Activated naive CD8-positive, alpha-beta T cell treated with anti-CD3 and anti-CD28 coated beads, Interleukin-2, amount 50 U/mL, for 24 hours (primary cell): Measurements from ENCODE around the gene IL19.
A peak's percentile ranks its signal among the peaks of the same experiment; 100 is the strongest.

Source experiments
- ATAC-seq: fragments of 150-1000 bp; cut with Tn5 transposase; one replicate; pipeline ENCODE4 v1.10.0; 2021
- DNase-seq: peaks from one replicate; pipeline ENCODE4 v3.0.0; 2021
- H3K27ac Mint-ChIP-seq: one replicate; pipeline ENCODE4 v1.8.0; 2021; ENCODE audit warnings: mild to moderate bottlenecking, mixed read lengths
- H3K27me3 Mint-ChIP-seq: one replicate; pipeline ENCODE4 v1.8.0; 2021; ENCODE audit warnings: mixed read lengths
- H3K36me3 Mint-ChIP-seq: one replicate; pipeline ENCODE4 v1.8.0; 2021; ENCODE audit warnings: low read depth, mixed read lengths
- H3K4me1 Mint-ChIP-seq: one replicate; pipeline ENCODE4 v1.8.0; 2021; ENCODE audit warnings: mixed read lengths
- H3K4me3 Mint-ChIP-seq: one replicate; pipeline ENCODE4 v1.8.0; 2021; ENCODE audit warnings: mild to moderate bottlenecking, moderate library complexity, mixed read lengths
- H3K9me3 Mint-ChIP-seq: one replicate; pipeline ENCODE4 v1.8.0; 2021; ENCODE audit warnings: mixed read lengths

IL19 gene

DNA sequence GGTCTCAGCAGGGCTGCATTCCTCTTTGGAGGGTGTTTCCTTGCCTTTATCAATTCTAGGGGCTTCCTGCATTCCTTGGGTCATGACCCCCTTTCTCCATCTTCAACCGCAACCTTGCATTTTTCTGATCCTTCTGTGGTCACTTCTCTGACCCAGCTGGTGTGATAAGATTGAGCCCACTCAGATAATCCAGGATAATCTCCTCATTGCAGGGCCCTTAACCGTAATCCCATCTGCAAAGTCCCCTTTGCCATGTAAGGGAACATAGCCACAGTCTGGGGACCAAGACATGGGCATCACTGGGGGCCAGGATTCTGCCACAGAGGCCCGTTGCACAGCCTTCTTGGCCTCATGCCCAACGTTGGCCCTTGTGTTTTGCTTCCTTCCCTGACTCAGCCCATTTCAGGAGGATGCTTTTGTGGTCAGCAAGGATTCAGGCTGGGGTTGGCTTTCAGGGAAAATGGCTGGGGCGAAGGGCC is 35.0 kb upstream of the IL19 start:
- H3K4me1 Mint-ChIP-seq: peaks cover 65% of the 10 kb centered on the region
- H3K4me3 Mint-ChIP-seq: no peak overlapping the region
- peaks cover 38% of the 10 kb centered on the region for H3K36me3 Mint-ChIP-seq
- H3K9me3 Mint-ChIP-seq: no peaks in the 10 kb centered on the region
- H3K27ac Mint-ChIP-seq: no peak overlapping the region
- ATAC-seq (no peak), DNase-seq (no peak)
- H3K27me3 Mint-ChIP-seq: no peaks in the 10 kb centered on the region

DNA sequence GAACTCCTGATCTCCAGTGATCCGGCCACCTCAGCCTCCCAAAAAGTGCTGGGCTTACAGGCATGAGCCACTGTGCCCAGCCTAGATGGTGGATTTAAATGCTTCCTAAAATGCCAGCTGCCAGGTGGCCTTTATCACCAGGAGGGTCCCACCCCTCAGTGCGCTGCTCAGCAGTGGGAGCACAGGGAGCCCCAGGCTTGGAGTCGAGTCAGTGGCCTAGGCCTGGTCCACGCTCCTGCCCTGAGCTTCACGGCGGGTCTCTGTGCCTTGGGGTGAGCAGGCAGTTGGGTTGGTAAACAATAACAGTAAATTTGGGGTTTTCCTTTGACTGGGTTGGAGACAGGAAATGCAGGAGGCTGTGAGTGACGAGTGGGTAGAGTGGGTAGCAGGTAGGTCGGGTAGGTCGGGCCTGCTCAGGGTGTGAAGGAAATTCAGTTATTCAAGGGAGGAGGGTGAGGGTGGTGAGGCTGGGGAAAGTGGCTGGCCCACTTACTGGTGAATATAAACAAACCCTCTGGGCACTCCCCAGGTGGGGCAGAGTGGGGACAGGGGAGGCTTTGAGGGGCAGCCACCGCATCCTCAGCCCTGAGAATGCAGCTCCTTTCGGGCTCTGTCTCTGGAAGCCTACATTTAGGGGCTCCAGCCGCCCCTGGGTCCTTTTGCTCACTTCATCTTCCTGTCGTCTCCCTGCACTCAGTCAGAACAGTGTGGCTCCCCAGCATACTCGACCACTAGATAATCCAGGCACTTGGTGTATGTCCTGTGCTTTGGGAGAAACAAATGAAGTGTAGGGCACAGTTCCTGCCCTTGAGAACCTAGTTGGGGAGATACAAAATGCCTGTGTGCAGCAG is 33.5 kb upstream of the IL19 start:
- H3K9me3 Mint-ChIP-seq: no peaks in the 10 kb centered on the region
- no peaks in the 10 kb centered on the region for H3K27me3 Mint-ChIP-seq
- H3K4me3 Mint-ChIP-seq: peak overlapping the region; percentile 50
- H3K27ac Mint-ChIP-seq: peak overlapping the region; percentile 96
- peaks cover 33% of the 10 kb centered on the region for H3K36me3 Mint-ChIP-seq
- DNase-seq (no peak), ATAC-seq (no peak)
- peaks cover 78% of the 10 kb centered on the region for H3K4me1 Mint-ChIP-seq

DNA sequence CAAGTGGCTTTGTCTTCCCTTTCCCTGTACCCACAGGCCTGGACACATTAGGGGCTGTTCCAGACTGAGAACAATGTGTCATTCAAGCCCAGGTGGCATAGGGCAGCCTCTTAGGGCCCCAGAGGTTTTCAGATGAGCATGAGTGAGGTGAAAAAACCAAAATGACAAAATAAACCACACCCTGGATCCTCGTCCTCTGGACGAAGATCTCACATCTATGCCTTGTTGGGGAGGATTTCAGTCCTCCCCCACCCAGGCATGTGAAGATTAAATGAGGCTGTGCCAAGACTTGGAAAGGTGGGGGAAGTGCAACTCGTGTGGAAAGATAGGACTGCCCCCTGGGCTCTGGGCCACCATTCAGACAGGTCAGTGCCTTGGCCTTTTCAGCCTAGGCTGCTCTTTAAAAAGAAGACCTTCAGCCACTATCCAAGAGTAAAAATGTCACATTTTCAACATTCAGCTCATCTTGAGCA is 32.8 kb upstream of the IL19 start:
- H3K9me3 Mint-ChIP-seq: no peaks in the 10 kb centered on the region
- peak overlapping the region; percentile 50 for H3K4me3 Mint-ChIP-seq
- H3K36me3 Mint-ChIP-seq: peaks cover 28% of the 10 kb centered on the region
- no peaks in the 10 kb centered on the region for H3K27me3 Mint-ChIP-seq
- DNase-seq (no peak), ATAC-seq (peak; percentile 60)
- peak overlapping the region; percentile 96 for H3K27ac Mint-ChIP-seq
- H3K4me1 Mint-ChIP-seq: peaks cover 84% of the 10 kb centered on the region

DNA sequence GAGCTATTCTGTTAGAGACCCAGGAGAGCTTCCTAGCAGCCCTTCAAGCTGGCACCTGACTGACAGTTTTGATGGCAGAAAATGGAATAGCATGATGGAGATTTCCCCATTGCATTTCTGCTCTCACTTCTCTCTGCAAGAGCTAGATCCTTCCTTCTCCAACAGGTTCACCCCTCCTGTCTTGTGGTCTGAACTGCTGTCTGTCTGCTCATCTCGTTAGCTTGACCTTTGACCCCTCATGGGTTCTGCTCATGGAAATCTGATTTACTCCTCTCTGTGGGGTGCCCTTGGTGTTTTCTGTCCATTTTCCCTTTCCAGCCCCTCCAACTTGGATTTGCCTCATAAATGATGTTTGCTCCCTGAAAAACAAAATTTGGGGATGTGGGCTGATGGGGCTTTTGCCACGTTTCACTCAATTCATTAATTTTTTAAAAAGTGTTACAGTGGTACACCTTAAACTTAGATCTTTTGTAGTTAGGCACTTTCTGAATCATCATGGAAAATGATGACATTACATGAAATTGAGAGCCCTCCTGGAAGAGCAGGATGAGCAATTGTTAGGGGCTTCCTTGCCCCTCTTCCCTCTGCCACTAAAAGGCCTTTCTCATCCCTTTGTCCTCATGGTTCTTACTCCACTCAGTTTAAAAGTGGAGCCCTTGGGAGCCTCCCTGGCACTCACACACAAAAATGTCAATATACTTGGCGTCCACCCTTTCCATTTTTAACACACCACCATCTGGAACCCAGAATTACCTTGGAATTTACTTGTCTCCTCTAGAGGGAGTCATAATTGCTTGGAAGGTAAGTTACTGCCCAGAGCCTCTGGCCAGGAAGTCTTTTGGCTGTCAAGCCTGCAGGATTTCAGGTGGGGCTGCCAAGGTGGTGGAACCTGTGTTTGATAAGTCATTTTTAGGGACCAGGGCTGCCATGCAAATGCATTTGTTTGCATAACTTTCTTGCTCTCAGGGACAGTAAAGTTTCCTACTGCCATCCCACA is 31.9 kb upstream of the IL19 start:
- peak overlapping the region; percentile 50 for H3K4me3 Mint-ChIP-seq
- no peaks in the 10 kb centered on the region for H3K9me3 Mint-ChIP-seq
- DNase-seq: no peak
- peak overlapping the region; percentile 96 for H3K27ac Mint-ChIP-seq
- peaks cover 93% of the 10 kb centered on the region for H3K4me1 Mint-ChIP-seq
- H3K36me3 Mint-ChIP-seq: peaks cover 22% of the 10 kb centered on the region
- ATAC-seq: no peak
- no peaks in the 10 kb centered on the region for H3K27me3 Mint-ChIP-seq

DNA sequence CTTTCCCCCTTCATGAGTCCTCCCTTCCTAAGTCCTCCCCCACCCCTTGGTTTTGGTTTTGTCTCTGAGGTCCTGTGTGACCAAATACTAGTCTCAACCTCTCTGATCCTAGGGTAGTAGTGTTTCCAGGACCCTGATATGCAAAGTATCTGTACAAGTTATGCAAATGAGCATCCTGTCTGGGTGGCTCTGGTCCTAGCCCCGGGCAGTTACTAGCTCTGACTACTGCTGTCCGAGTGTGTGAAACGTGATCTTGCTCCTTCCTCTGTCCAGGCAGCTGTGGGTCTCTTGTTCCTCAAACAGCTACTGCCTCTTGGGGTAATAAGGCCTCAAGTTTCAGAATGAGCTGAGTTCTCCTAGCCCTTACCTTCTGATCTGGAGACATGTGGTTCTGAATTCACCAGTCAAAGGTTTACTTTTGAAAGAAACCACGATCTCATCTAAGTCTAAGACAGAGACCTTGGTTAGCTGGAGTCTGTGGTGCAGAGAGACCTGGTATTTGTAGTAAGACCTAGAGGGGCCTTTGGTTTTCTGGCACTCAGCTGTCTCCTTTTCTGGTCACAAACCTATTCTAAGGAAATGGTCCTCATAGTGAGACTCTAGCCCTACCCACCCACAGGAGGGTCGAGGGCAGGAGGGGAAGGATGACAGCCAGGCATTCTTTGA is 31.0 kb upstream of the IL19 start:
- DNase-seq: peak; percentile 41
- H3K4me1 Mint-ChIP-seq: peaks cover 97% of the 10 kb centered on the region
- H3K27me3 Mint-ChIP-seq: no peaks in the 10 kb centered on the region
- peak; percentile 77 for ATAC-seq
- peak overlapping the region; percentile 96 for H3K27ac Mint-ChIP-seq
- H3K4me3 Mint-ChIP-seq: peak overlapping the region; percentile 50
- peaks cover 21% of the 10 kb centered on the region for H3K36me3 Mint-ChIP-seq
- H3K9me3 Mint-ChIP-seq: no peaks in the 10 kb centered on the region

DNA sequence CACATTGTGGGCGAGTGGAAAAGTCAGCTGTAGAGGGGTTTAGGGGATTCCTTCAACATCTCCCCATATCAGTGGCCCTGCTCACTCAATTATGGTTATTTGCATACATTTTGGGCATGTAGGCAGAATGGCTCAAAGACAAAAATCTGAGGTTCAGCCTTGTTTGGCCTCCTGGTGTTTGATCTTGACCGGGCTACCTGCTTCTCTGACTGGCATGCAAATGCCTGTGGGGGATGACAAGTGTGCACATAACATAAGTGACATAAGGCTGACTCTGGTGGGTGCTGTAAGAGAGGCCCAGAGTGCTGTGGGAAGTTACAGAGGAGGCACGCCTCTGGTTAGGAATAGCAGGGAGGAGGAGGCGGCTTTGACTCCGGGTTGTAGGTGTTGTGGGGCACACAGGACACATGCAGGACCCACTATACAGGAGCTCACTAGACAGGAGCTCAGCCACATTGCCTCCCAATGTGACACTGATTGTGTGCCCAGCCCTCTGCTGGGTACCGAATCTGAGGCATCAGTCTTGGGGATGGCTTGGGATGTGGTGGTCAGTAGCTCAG is 29.4 kb upstream of the IL19 start:
- no peak overlapping the region for H3K4me3 Mint-ChIP-seq
- no peaks in the 10 kb centered on the region for H3K27me3 Mint-ChIP-seq
- H3K36me3 Mint-ChIP-seq: peaks cover 11% of the 10 kb centered on the region
- H3K4me1 Mint-ChIP-seq: peaks cover 92% of the 10 kb centered on the region
- H3K9me3 Mint-ChIP-seq: no peaks in the 10 kb centered on the region
- ATAC-seq (no peak), DNase-seq (no peak)
- H3K27ac Mint-ChIP-seq: no peak overlapping the region

DNA sequence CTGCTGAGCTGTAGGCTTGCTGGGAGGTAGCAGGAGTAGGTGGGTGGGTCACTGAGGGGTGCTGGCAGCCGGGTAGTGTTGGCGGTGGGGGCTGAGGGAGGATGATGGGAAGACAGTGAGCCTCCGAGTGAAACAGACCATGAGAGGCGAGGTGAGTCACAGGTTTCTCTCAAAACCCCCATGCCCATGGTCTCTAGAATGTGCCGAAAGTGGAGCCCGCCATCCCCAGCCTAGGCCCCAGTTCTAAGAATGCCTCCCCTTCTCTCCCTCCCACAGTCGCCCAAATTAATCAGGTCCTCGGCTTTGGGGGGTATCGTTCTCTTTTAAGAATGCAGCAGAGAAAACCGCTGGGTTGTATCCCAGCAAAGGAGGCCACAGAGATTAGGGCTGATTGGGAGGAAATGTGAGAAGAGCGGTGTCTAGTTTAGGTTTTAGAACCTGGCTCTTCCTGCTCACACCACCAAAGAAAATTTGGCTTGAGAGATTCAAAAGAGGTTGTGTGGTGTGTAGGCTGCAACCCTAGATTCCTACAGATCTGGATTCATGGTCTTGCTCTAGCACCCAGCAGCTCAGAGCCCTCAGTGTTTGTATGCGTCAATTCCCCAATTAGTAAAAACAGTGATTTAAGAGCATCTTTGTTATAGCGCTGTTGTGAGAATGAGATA is 27.7 kb upstream of the IL19 start:
- Mint-ChIP-seq H3K4me3 (peak overlapping the region; percentile 24), H3K27ac (peak overlapping the region; percentile 45), H3K9me3 (no peaks in the 10 kb centered on the region), H3K36me3 (peaks cover 3% of the 10 kb centered on the region), H3K27me3 (no peaks in the 10 kb centered on the region), H3K4me1 (peaks cover 80% of the 10 kb centered on the region)
- ATAC-seq (peak; percentile 41), DNase-seq (peak; percentile 52)

DNA sequence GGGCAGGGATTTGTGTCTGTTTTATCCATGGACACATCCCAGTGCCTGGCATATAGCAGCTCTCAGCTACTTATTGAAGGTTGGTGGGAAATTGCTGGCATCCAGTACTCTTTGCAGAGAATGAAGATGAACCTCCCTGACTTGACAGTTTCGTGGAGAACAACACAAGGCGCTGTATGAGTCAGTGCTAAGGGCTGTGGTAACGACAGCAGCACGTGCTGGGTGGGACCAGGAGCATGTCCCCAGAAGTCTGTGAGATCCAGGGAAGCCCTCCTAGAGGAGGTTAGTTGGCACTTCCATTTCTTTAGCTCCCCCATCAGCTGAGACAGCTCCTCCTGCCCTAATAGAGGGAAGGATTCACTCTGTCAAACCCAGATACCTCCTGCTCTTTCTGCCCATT is 25.9 kb upstream of the IL19 start:
- Mint-ChIP-seq H3K4me1 (peaks cover 72% of the 10 kb centered on the region), H3K9me3 (no peaks in the 10 kb centered on the region), H3K27ac (peak overlapping the region; percentile 23), H3K36me3 (no peaks in the 10 kb centered on the region), H3K27me3 (no peaks in the 10 kb centered on the region), H3K4me3 (no peak overlapping the region)
- DNase-seq (no peak), ATAC-seq (peak; percentile 38)

DNA sequence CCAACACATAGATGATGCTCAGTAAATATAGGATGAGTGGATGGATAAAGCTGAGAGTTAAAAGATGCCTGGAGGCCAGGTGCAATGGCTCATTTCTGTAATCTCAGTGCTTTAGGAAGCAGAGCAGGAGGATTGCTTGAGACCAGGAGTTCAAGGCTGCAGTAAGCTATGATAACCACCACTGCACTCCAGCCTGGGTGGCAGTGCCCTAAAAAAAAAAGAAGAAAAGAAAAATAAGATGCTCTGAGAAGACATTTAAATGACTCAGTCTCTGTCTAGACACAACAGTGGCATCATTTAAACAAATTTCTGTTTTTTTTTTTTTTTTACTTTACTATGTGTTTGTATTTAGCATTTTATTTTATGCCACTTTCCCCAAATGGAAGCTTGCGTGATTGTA is 25.3 kb upstream of the IL19 start:
- H3K27me3 Mint-ChIP-seq: no peaks in the 10 kb centered on the region
- DNase-seq (no peak), ATAC-seq (no peak)
- H3K4me3 Mint-ChIP-seq: no peak overlapping the region
- H3K9me3 Mint-ChIP-seq: no peaks in the 10 kb centered on the region
- H3K4me1 Mint-ChIP-seq: peaks cover 66% of the 10 kb centered on the region
- no peaks in the 10 kb centered on the region for H3K36me3 Mint-ChIP-seq
- H3K27ac Mint-ChIP-seq: no peak overlapping the region

DNA sequence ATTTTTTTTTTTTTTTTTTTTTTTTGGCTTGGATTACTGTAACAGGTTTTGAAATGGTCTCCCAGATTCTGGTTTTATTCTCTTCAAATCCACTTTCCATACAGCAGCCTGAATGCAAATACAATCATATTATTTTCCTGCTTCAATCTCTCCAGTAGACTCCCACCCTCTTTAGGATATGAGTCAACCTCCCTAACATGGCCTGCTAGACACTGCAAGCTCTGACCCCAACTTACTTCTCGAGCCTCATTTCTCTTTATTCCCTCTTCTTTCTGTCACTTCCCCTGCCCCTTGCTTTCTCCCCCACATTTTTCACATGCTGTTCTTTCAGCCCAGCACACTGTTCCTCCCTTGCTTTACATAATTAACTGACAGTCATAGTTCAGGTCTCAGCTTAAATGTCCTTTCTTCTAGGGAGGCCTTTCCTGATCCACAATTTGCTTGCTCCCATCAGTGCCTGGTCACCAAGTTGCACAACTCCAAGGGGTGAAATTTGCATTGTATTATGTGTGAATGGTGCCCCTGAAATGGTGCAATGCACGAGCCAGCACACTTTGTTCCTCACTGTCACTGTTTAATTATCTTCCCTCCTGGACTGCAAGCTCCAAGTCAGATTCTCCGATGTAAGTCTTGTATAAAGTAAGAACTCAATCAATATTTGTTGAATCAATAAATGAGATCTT is 22.1 kb upstream of the IL19 start:
- H3K4me3 Mint-ChIP-seq: no peak overlapping the region
- ATAC-seq (no peak), DNase-seq (no peak)
- no peak overlapping the region for H3K27ac Mint-ChIP-seq
- no peaks in the 10 kb centered on the region for H3K36me3 Mint-ChIP-seq
- no peaks in the 10 kb centered on the region for H3K9me3 Mint-ChIP-seq
- H3K27me3 Mint-ChIP-seq: no peaks in the 10 kb centered on the region
- peaks cover 47% of the 10 kb centered on the region for H3K4me1 Mint-ChIP-seq

DNA sequence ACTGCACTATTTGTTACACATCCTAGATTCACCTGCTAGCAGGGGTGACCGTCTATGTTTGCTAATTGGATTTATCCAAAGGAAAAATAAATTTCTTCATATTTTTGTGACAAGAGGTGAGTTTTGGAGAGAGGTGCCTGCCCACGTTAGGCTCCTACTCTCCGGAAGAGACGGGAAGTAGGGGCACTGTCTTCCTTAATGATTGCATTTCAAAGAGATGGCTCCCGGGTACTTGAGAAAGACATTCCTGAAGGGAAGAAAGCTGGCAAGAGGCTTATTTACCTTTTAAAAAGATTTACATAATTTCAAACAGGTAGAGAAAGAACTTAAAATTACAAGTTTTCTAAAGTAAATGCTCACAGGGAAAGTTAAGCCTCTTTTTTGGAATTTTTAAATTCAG is 18.7 kb upstream of the IL19 start:
- no peaks in the 10 kb centered on the region for H3K27me3 Mint-ChIP-seq
- DNase-seq (no peak), ATAC-seq (no peak)
- H3K4me1 Mint-ChIP-seq: peaks cover 43% of the 10 kb centered on the region
- no peaks in the 10 kb centered on the region for H3K36me3 Mint-ChIP-seq
- no peaks in the 10 kb centered on the region for H3K9me3 Mint-ChIP-seq
- no peak overlapping the region for H3K27ac Mint-ChIP-seq
- no peak overlapping the region for H3K4me3 Mint-ChIP-seq

DNA sequence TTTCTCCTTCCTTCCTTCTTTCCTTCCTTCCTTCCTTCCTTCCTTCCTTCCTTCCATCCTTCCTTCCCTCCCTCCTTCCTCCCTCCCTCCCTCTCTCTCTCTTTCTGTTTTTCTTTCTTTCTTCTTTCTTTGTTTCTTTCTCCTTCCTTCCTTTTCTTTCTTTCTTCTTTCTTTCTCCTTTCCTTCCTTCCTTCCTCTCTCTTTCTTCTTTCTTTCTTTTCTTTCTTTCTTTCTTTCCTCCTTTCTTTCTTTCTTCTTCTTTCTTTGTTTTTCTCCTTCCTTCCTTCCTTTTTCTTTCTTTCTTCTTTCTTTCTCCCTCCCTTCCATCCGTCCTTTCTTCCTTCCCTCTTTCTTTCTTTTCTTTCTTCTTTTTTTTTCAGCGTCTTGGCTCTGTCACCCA is 18.1 kb upstream of the IL19 start:
- H3K4me3 Mint-ChIP-seq: no peak overlapping the region
- H3K27ac Mint-ChIP-seq: no peak overlapping the region
- no peaks in the 10 kb centered on the region for H3K27me3 Mint-ChIP-seq
- H3K4me1 Mint-ChIP-seq: peaks cover 40% of the 10 kb centered on the region
- no peaks in the 10 kb centered on the region for H3K9me3 Mint-ChIP-seq
- ATAC-seq (no peak), DNase-seq (no peak)
- no peaks in the 10 kb centered on the region for H3K36me3 Mint-ChIP-seq

DNA sequence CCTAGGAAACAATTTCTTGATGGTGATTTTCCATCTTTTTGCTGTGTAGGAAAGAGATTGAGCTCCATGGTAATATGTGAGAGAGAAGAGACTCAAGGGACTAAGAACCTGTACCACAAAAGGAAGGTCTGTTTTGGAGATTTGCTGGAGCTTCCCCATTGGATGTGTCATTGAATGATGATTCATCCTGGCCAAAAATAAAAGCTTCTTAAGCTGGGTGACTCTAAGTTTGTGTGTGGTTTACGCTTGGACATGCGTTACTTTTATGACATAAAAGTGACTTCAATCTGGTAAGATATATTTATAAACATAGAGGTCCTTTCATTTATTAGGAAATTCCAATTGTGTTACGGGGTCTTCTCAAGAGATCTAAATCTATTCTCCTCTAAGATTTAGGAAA is 17.4 kb upstream of the IL19 start:
- Mint-ChIP-seq H3K4me3 (no peak overlapping the region), H3K27ac (no peak overlapping the region), H3K9me3 (no peaks in the 10 kb centered on the region), H3K36me3 (no peaks in the 10 kb centered on the region), H3K27me3 (no peaks in the 10 kb centered on the region), H3K4me1 (peaks cover 37% of the 10 kb centered on the region)
- DNase-seq (no peak), ATAC-seq (peak; percentile 25)
